NCI-H2029 treated with DMSO at 0.1 percent for 48 hours (cell line): ENCODE results near the gene UBE2G1.
A peak's percentile ranks its signal among the peaks of the same experiment; 100 is the strongest.

ENCODE experiments used
- DNase-seq: peaks from one replicate; lab custom pipeline; 2025; lab: John Stamatoyannopoulos, UW

UBE2G1 gene

DNA sequence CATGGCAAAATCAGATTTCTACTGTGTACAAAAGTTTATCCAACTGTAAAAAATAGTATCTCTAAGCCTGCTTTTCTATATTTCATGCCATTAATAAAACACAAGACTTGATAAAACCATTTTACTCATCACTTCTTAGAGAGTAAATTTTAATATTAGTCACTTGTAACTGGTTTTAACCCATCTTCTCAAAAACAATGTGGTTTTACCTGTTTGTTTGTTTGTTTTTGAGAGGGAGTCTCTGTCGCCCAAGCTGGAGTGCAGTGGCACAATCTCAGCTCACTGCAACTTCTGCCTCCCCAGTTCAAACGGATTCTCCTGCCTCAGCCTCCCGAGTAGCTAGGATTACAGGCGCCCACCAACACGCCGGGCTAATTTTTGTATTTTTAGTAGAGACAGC is 32.1 kb downstream of the UBE2G1 start:
- DNase-seq: no peak

DNA sequence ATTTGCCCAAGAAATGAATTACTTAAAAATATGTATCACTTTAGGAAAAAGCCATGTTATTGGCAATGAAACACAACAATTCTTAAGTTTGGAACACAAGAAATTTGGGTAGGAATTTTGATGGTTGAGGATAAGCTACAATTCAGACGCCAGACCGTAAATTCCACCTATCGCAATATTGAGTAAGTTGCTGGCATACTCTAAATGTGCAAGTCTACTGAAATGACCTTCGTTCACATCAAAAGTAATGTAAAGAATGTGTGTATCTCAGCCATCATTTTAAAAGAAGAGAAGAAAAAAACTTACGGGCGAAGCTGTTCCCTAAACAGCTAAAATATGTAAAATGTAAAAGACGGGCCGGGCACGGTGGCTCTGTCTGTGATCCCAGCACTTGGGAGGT is 33.4 kb downstream of the UBE2G1 start:
- no peak for DNase-seq

DNA sequence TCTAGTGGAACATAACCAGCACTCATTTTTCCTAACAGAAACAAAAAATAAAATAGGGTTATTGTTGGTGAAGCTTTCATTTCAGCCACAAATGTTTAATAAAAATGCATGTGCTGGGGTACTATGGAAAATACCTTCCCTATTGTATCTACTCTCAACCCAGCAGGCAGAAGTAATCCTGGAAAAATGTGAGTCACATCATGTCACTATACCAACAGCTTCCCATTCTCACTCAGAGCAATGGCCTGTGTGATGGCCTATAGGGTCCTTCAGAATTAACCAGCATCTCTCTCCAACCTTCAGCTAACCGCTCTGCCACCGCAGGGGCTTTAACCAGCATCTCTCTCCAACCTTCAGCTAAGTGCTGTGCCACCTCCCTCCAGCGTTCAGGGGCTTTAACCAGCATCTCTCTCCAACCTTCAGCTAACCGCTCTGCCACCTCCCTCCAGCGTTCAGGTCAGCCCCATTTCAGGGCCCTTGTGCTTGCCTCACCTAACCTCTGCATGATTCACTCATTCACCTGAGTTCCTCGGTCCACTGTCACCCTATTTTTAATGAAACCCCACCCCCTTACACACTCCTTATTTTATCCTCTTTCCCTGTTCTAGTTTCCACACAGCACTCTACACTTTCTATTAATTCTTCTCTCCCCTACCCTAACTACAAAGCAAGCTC is 34.0 kb downstream of the UBE2G1 start:
- no peak for DNase-seq

DNA sequence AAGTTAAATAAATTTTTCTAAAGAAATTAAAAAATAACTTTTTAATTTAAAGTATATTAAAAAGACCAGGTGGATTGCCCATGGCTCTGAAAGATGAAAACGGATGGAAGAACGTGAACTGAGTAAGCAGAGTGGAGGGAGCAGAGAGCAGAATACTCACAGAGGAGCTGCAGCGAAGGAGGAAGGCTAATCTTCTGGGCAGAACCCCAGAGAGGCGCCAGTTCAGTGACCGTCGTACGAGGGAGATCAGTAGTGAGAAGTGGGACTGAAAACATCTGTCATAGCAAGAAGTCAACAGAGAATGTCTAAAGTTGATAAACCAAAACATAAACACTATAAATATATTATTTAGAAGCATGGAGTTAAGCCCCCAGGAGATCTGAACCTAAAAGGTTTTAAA is 34.9 kb downstream of the UBE2G1 start:
- no peak for DNase-seq

DNA sequence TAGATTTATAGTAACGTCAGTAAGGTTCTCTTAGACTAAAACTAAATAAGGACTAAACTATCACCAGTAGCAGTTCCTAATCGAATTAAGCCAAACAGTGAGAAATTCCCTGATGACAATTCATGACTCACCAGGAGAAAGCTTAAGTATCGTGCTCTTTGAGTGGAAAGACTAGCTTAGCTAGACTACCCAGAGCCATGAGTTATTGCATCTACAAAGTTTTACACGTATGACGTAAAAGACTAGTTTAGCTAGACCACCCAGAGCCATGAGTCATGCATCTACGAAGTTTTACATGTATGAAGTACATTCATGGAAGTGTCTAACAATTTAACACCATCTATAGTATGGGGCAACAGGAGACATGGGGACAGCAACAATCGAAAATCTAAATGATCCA is 36.6 kb downstream of the UBE2G1 start:
- DNase-seq: no peak

DNA sequence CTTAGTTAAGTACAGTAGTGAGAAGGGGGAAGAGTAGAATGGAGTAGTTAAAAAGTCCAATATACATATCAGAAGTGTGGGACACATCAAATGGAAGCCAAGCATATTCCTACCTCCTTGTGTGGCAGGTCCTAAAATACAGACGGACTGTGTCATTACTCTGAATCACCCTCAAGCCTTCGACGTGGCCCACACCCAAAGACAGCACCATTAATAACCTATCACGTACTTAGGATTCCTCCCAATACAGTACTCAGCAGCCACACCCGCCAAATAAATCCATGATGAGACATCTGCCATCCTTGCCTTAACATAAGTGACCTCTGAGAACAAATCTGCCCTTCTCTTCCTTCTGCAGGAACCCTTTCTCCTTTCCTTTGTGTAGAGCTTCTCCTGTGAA is 38.9 kb downstream of the UBE2G1 start:
- no peak for DNase-seq

DNA sequence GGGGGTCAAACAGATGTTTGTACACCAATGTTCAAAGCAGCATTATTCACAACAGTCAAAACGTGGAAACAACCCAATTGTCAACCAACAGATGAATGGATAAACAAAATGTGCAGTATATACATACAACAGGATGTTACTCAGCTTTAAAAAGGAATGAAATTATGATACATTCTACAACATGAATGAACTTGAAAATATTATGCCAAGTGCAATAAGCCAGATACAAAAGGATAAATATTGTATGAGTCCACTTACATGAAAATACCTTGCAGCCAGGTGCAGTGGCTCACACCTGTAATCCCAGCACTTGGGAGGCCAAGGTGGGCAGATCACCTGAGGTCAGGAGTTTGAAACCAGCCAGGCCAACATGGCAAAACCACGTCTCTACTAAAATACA is 39.9 kb downstream of the UBE2G1 start:
- DNase-seq: no peak

DNA sequence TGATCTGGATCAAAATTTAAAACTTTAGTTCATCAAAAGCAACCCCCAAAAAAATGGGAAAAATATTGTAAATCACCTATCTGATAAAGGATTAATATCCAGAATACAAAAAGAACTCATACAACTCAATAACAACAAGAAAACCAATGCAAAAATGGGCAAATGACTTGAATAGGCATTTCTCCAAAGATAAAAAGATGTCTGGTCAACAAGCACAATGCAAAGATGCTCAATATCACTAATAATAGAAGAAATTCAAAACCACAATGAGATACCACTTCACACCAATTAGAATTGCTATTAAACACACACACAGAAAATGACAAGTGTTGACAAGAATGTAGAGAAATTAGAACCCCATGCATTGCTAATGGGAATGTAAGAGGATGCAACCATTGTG is 40.4 kb downstream of the UBE2G1 start:
- no peak for DNase-seq

DNA sequence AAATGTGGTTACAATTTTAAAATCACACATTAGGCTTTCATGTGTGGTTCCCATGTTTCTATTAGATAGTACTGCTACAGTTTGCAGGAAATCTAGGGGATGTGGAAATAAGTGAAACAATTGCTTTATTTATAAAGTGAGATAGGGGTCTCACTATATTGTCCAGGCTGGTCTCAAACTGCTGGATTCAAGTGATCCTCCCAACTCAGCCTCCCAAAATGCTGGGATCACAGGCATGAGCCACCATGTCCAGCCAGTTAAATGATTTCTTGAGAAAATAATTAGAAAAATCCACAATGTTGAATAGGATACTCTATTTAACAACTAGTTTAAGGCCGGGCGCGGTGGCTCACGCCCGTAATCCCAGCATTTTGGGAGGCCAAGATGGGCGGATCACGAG is 42.0 kb downstream of the UBE2G1 start:
- no peak for DNase-seq

DNA sequence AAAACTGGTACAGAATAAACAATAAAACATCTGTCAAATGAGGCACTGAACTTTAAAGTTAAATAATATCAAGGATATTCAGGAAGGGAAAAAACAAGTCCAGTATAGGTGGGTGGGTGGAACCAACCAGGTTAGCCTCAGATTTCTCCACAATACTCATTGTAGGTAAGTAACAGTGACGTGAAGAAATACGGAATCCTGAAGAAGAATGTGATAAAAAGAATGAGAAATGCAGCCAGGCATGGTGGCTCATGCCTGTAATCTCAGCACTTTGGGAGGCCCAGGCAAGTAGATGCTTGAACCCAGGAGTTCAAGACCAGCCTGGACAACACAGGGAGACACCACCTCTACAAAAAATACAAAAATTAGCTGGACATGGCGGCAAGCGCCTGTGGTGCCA is 47.3 kb downstream of the UBE2G1 start:
- DNase-seq: no peak

DNA sequence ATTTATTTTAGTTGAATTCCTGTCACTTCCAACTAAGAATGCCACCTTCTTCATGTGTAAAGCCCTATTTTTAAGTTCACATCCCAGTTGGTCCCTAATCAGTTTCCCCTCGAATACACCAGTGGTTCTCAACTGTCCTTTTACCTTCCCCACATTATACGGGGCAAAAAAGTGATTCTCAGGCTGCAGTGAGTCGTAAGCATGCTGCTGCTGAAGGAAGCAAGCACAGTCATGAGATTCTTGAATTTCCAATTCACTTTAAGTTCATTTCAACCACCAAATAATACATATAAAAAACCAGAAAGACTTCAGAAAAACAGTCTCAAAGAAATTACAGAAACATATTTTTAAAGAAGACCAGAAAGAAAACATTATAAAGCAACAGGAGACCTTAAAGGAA is 47.9 kb downstream of the UBE2G1 start:
- DNase-seq: no peak

DNA sequence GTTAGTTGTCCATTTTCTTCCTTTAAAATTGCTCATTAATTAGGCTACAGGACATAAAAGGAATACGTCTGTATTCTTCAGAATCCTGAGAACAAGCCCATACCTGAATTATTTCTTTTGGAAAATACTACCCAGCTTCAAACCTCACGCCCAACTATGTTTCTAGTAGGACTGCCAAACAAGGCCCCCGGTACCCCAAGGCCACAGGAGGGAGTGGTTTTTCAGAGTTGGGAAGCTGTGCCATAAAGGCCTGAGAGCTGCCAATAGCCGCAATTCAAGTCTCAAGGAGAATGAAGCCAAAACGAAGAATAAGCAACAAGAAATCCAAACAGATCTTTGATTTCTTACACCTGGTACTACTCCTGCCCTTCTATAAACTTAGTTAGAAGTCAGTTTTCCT is 48.3 kb downstream of the UBE2G1 start:
- no peak for DNase-seq

DNA sequence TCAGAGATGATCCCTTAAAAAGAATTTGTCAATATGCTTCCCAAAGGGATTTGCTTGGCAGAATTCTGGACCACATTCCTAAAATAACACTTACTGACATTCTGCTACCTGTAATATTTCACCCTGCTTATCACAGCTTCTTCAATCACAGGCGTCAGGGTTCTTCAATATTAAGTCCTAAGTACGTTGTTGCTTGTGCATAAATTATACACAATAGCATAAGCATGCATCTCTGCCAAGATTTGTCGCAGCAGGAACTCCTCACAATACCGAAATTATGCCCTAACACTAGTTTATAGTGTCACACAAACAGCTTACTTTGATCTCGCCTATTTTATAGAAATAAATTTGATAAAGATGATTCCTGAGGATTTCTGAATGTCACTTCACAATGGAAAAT is 48.9 kb downstream of the UBE2G1 start:
- DNase-seq: no peak

DNA sequence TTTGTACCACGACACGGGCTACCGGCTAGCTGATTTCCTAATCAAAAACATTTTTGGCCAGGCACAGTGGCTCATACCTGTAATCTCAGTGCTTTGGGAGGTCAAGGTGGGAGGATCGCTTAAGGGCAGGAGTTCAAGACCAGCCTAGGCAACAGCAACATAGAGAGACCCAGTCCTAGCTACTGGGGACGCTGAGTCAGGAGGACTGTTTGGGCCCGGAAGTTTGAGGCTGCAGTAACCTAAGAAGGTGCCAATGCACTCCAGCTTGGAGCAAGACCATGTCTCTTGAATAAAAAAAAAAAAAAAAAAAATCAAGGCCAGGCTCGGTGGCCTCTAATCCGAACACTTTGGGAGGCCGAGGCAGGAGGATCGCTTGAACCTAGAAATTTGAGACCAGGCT is 49.8 kb downstream of the UBE2G1 start:
- DNase-seq: no peak

DNA sequence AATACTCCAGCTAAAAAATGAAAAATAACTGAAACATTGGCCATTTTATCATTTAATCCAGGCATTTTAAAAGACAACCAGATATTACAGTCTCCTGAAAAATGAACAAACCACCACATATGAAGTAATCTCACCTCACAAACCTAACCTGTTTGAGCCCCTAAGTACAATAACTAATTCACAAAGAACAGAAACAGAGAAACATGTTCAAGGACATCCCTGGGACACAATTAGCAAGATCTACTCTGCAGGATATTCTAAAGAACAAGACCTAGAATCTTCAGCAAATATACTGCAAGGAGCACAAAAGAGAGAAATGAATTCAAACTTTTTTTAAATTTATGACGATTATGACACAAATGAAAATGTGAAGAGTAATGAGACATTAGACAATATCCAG is 51.9 kb downstream of the UBE2G1 start:
- DNase-seq: no peak

DNA sequence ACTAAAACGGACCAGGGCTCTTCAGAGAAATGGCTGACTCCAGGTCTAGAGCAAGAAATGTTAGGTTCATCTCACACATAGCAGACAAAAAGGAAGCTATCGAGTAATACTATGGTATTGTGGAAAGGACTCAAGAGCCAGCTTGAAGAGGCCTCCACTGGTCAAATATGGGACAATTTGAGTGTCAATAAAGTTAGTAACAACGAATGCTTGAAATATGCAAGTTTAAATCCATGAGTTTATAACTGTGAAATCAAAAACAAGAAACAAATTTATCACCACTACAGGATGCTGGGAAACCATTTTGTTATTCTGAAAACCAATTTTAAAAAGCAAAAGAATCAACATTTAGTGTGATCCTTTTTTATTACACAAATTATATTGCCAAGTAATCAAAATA is 52.3 kb downstream of the UBE2G1 start:
- no peak for DNase-seq

DNA sequence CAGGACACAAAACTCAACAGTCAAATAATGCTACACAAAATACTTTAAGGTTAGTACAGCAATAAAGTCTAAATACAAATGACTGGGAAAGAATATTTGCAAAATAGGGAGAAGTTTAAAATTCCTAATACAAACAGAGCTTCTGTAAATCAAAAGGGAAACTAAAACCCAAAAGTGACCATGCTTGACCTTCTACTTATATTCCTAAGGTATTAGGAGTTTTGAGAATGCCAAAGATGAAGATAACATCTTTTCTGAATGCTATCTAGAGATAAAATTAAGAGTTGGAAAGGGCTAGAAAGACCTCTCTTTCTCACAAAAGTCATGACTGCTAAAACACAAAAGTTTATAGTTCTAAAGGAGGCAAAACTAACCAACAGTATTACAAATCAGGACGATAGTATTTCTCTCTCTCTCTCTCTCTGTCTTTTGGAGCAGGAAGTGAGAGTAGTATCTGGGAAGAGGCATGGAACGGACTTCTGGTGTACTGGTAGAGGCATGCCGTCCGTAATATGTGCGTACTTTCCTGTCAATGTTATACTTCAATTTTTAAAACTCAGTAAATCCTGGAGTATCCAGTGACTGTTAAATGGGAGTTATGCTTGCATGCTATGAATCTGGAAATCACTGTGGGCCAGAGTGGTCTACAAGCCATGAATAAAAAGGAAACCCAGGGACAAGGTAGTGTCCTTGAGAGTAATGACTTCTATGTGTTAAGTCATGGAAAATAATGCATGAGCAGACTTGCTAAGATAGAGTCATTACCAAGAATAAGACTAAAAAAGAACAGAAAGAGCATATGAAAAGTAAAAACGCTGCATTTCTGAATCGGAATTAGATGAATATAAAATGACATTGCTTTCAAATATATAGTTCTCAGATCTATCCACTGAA is 53.0 kb downstream of the UBE2G1 start:
- no peak for DNase-seq

DNA sequence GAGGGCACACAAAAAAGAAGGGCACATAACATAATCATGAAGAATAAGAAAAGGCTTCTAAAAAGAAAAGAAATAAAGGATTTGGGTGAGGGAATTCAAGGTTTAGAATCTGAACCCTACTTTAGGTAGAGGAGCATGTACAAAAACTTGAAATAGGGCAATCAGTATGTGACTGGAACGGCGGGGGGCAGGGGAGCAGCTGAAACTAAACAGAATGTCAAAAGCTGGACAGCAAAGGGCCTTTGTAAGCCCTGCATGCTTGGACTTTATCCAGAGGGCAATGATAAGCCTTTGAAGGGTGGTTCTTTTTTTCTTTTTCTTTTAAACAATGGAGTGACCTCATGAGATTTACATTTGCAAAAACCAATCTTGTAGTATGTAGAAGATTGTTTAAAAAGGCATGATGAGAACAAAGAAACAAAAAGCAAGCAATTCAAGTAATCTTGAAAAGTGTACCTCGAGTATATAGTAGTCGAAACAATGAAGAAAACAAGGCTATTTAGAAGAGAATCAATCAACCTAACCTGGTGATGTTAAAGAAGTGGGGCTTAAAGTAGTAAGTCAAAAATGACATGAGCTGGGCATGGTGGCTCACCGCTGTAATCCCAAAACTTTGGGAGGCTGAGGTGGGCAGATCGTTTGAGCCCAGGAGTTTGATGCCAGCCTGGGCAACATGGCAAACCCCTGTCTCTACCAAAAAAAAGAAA is 56.0 kb downstream of the UBE2G1 start:
- no peak for DNase-seq

DNA sequence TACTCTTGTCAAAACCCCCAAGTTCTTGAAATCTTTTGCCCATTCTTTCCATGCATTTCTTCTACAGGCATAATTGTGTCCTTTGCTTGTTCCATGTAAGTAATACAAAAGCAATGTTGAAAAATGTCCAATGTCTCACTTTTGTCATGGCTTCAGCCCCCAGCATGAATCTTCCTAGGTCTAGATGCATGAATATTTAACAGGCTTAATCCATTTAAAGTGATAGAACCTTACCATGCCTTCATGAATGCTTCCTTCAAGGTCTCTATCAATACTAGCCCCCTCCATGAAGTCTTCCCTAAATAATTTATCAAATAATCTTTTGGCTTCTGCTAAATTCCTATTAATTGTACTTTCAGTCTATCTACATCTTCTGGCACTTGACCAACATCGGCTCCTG is 56.6 kb downstream of the UBE2G1 start:
- DNase-seq: no peak

DNA sequence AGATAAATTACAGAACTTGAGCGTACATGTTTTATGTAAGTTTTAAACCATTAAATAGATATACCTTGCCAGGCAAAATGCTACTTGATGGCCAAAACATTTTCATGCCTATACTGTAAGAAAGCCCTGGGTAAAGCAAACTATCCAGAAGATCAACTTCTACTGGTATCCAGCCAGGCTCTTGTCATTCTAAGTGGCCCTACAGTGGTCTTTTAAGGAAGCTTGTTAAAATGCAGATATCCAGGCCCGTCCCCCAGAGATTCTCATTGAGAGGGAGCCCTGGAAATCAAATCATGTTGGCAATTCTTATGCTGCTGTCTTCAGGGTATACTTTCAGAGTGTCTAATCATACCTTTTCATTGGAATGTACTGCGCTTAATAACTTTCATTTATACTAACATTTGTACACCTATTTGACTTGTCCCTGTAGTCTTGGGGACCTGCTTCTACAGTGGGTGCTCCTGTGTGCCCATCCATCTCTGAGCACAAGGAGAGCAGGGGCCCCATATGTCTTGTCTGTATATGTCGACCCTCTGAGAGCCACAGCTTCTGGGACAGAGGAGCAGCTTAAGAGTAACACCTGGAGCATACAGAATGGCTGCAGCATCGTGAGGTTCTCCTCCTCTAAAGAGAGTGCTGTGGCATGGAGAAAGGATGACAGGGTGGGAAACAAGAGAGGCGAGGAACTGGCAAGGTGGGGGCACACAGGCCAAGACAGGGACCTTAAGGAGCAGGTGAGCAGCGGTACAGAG is 59.1 kb downstream of the UBE2G1 start:
- no peak for DNase-seq

DNA sequence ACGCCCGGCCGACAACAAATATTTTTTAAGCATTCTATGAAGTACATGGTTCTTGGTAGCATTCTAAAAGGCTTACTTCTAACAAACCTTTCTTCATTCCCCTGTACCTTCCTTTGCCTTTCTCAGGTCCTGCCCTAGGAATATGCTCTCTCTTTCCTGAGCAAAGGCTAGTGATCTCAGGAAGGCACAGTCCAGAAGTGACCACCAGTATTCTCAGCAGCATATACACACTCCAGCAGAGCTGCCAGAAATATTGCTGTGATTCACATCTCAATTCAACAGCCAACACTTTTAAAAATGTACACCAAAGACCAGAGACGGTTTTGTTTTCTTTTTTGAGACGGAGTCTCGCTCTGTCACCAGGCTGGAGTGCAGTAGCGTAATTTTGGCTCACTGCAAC is 61.3 kb downstream of the UBE2G1 start:
- no peak for DNase-seq

DNA sequence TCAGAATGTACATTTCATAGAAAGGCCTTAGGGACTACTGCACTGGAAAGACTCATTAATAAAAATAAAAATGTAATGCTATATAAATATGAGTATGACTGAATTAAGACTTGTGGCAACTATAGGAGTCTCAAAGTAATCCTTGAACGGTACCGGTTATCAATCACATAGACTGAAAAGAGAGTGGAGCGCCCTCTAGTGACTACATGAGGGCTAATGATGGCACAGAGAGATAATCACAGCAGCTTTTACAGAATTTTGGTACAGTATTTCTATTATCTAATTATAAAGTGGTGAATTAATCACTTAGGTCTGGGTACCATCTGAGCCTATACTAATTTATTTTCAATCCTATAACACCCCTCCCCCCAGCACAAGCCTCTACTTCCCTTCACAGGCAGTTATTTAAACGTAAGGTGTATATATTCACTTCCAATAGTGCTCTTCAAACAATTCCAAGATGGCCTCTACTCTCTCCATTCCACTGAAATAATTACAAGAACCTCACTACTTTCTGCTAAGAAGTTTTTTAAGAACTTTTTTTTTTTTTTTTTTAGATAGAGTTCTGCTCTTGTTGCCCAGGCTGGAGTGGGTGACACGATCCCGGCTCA is 62.0 kb downstream of the UBE2G1 start:
- DNase-seq: peak; percentile 23
